Heart left ventricle (tissue), 16 donors: ENCODE results near the gene CLEC18A. TPM values are rescaled to one million over a fixed set of nuclear protein-coding genes. Genes with fewer than 3 reads are reported as not detected.

Experiments used
- ATAC-seq, 4 donors: fragments of 200-7000 bp; cut with Tn5 transposase; one replicate each; pipeline ENCODE4 v1.9.1; 2020 to 2022; ENCODE audit warnings: moderate library complexity in 4 of 4, mild to moderate bottlenecking in 3 of 4, moderate number of reproducible peaks in 1 of 4
- DNase-seq, 5 donors: peaks; one replicate each; pipeline ENCODE4 v3.0.0-alpha.2; 2020
- H3K27ac ChIP-seq, 12 donors: fragments of 200-600 bp; sonication (generic) in 4 of 12; one replicate each; pipeline versions ENCODE4 v1.5.0 to v1.8.0; 2016 to 2022; ENCODE audit warnings: mild to moderate bottlenecking in 2 of 12
- H3K27me3 ChIP-seq, 9 donors: fragments of 200-600 bp; sonication (generic) in 2 of 9; one replicate each; pipeline versions ENCODE4 v1.5.1 to v1.8.0; 2016 to 2022; ENCODE audit warnings: mild to moderate bottlenecking in 3 of 9
- H3K36me3 ChIP-seq, 9 donors: fragments of 200-600 bp; sonication (generic) in 2 of 9; one replicate each; pipeline versions ENCODE4 v1.5.0 to v1.8.0; 2018 to 2022; ENCODE audit warnings: mild to moderate bottlenecking in 2 of 9
- H3K4me1 ChIP-seq, 12 donors: fragments of 200-600 bp; sonication (generic) in 4 of 12; one replicate each; pipeline versions ENCODE4 v1.5.0 to v1.8.0; 2016 to 2022; ENCODE audit warnings: mild to moderate bottlenecking in 3 of 12
- H3K4me3 ChIP-seq, 12 donors: fragments of 200-600 bp; sonication (generic) in 4 of 12; one replicate each; pipeline versions ENCODE4 v1.5.0 to v1.8.0; 2017 to 2022; ENCODE audit warnings: mild to moderate bottlenecking in 9 of 12, moderate library complexity in 4 of 12
- H3K9me3 ChIP-seq, 12 donors: fragments of 200-600 bp; sonication (generic) in 4 of 12; one replicate each; pipeline versions ENCODE4 v1.5.0 to v1.8.0; 2016 to 2022; ENCODE audit warnings: mild to moderate bottlenecking in 1 of 12
- POLR2A ChIP-seq, 2 donors: fragments of 450-650 bp; IDR thresholded peaks; one replicate each; pipeline ENCODE4 v1.6.1; 2017; ENCODE audit warnings: antibody characterized with exemption in 2 of 2, mild to moderate bottlenecking in 2 of 2, moderate library complexity in 2 of 2
- WGBS, 4 donors: extraction: QIAGEN DNeasy Blood & Tissue Kit in 2 of 4; methylation state at CpG; one replicate each; pipeline versions ENCODE4 v1.1.5 to v1.1.7; 2013 to 2018; 5-methylcytosine and 5-hydroxymethylcytosine counted together
- intact Hi-C, 10 donors: fragments of 100-400 bp; cut with DNase I; formaldehyde crosslinking; loops; one replicate each; pipeline versions ENCODE4 v1.11.1 to v1.14.2; 2022
- polyA plus RNA-seq, 2 donors: library from polyadenylated mRNA; stranded (reverse); fragments of 200-250 nt; gene quantifications; one replicate each; pipeline ENCODE4 v1.2.3, GENCODE V29; 2013
- total RNA-seq, 9 donors: library from RNA; depleted of rRNA in 2 of 9; stranded (reverse); fragments of >200 nt in 2 of 9; fragmentation: NEBNext Ultra II Directional in 3 of 9; extraction: Animal tissue kit (Norgen Biotek cat#: 25700) in 3 of 9; gene quantifications; one replicate each; pipeline versions ENCODE4 v1.1.0 to v1.2.4, GENCODE V29; 2016 to 2023
- TF ChIP-seq, protein P1 (sequence below), 12 donors: fragments of 200-600 bp; sonication (generic) in 4 of 12; IDR thresholded peaks; one replicate each; pipeline versions ENCODE4 v1.5.0 to v1.8.0; 2018 to 2022; ENCODE audit warnings: antibody characterized with exemption in 12 of 12, mild to moderate bottlenecking in 5 of 12
- donor health status: ischemic (EF 13 %, LVEDD 7.1; RV severe dilation, severe dysfunction).
- donor health status: healthy with polysubstance abuse.
- donor health status: DM: no; HTN: yes; CAD: no.
- donor health status: DM: no; HTN: no; CAD: no.
- donor health status: ischemic (EF 25% LVEDD 6.9; RV normal size, moderate dysfunction).
- donor health status: ischemic (EF 25% LVEDD 5.7; RV mildly dilated, moderate dysfunction).
- donor health status: healthy.
- donor health status: DM: yes; HTN: yes; CAD: no.
- donor health status: ischemic (EF 35%, LVEDD 5.7; RV mildly dilated, moderate dysfunction).
- donor health status: nonischemic (EF 11% LVEDD 7.7; RV severe dilation, severe dysfunction).
- donor health status: DM: yes; HTN: yes; CAD: no.
- donor health status: PGD.
- donor health status: ischemic (EF 29% LVEDD 5.4; RV normal size, mild dysfunction).
- donor health status: nonischemic (EF 23%, LVEDD 6.1; RV moderate dilation, normal function).

The CLEC18A gene
- total and polyA plus RNA-seq, 11 donors = 0.08 to 1.1 (median 0.13) TPM; not detected in 5

DNA sequence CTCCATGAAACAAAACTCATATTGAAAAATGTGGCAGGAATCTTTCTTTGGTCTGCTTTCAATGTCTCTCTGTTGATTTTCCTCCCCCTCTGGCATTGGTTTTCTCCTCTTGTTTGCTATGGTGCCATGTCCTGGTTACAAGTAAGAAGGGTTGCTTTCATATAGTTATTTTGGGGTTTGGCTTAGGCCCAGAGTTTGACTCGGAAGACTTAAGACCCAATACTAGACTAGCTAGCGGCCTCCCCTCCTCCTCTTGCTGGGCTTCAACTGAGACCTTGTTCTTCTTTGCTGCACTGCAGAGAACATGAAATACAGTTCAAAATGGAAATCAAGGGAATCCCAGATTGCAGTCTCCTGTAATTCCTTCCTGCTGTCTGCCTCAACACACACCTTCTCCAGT is 30.0 kb upstream of the CLEC18A start:
- intact Hi-C loops = loop anchor here in 2 of 10 donors (10.0 kb wide), 1 partner anchor 56 kb away; no protein-coding TSS in a partner anchor
- DNase-seq = no peak
- ATAC-seq = no peak
- TF ChIP-seq, protein P1, sequence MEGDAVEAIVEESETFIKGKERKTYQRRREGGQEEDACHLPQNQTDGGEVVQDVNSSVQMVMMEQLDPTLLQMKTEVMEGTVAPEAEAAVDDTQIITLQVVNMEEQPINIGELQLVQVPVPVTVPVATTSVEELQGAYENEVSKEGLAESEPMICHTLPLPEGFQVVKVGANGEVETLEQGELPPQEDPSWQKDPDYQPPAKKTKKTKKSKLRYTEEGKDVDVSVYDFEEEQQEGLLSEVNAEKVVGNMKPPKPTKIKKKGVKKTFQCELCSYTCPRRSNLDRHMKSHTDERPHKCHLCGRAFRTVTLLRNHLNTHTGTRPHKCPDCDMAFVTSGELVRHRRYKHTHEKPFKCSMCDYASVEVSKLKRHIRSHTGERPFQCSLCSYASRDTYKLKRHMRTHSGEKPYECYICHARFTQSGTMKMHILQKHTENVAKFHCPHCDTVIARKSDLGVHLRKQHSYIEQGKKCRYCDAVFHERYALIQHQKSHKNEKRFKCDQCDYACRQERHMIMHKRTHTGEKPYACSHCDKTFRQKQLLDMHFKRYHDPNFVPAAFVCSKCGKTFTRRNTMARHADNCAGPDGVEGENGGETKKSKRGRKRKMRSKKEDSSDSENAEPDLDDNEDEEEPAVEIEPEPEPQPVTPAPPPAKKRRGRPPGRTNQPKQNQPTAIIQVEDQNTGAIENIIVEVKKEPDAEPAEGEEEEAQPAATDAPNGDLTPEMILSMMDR (IDR thresholded peaks at IDR 0.05) = no peak
- no peak for TF ChIP-seq POLR2A (IDR thresholded peaks at IDR 0.05)
- Histone ChIP-seq H3K4me3 (no peak overlapping the region), H3K27ac (peak overlapping the region in 2 of 12 donors; percentile 1 to 17), H3K4me1 (peaks cover 5 to 42% (median 16%) of the 10 kb centered on the region in 12 donors), H3K9me3 (no peaks in the 10 kb centered on the region), H3K36me3 (peaks cover 0 to 27% (median 0%) of the 10 kb centered on the region in 9 donors), H3K27me3 (no peaks in the 10 kb centered on the region)
- 51 to 67% (median 57%) methylated on average over 2 of the region's 2 CpGs for WGBS, 4 donors

DNA sequence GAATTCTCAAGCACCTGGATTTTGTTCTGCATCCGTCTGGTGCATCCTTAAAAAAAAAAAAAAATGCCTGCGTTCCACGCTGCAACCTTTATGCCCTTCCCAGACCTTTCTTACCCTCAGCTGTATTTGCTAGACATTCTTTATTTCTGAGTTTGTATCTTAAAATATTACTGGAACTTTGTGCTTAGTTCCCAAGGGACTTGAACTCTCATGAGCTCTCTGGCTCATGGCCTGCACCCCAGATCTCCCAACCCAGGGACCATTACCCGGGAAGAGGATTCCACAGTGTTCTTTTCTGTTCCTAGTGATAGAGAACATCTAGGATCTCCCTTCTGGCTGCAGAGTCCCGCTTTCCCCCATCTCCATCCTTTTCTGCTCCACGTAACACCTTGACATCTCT is 28.9 kb upstream of the CLEC18A start:
- ATAC-seq (no peak), DNase-seq (no peak)
- TF ChIP-seq, protein P1 (IDR thresholded peaks at IDR 0.05) = no peak
- no peak for TF ChIP-seq POLR2A (IDR thresholded peaks at IDR 0.05)
- Histone ChIP-seq H3K27ac (peak overlapping the region in 1 of 12 donors; percentile 11), H3K36me3 (peaks cover 0 to 28% (median 0%) of the 10 kb centered on the region in 9 donors), H3K4me3 (no peak overlapping the region), H3K27me3 (no peaks in the 10 kb centered on the region), H3K4me1 (peaks cover 5 to 51% (median 25%) of the 10 kb centered on the region in 12 donors), H3K9me3 (no peaks in the 10 kb centered on the region)
- WGBS, 4 donors = 84 to 89% (median 87%) methylated on average over 6 of the region's 6 CpGs
- intact Hi-C loops = loop anchor here in 2 of 10 donors (10.0 kb wide), 1 partner anchor 57 kb away; no protein-coding TSS in a partner anchor

DNA sequence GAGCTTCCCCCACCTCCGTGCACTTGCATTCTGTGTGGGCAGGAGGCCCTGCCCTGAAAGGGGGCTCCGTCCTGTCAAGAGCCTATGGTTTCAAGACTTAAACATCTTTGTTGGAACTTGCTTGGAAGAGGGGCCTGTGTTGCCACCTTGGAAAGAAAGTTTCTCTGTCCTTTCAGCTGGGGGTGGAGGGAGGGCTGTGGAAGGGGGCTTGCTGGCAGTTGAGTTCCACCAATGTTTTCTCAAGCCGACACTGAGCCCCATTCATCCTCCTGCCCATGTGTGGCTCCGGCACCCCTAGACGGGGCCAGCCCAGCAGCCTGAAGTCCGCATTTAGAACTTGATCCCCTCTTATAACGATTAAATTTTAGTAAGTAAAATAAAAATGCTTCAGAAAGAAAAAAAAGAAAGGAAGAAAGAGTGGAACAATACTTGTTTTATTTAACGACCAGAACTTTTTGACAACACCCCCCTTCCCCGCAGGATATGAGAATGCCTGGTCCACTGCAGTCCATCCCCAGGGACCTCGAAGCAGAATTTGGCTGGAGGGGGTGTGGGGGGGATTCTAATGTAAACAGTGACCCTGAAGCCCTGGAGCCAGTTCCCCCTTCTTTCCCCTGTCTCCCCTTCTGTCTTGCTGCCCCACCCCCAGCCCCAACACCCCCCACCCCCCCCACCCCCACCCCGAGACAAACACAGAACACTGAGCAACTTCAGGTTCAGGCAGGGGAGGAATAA is 26.9 kb upstream of the CLEC18A start:
- no peak for TF ChIP-seq POLR2A (IDR thresholded peaks at IDR 0.05)
- TF ChIP-seq, protein P1 (IDR thresholded peaks at IDR 0.05) = no peak
- H3K4me3 ChIP-seq = peak overlapping the region in 2 of 12 donors; percentile 59 to 61
- no peak for DNase-seq
- ATAC-seq = no peak
- intact Hi-C loops = loop anchor here in 3 of 10 donors (1.0 to 10.0 kb wide), 2 partner anchors 59 to 63 kb away; no protein-coding TSS in a partner anchor
- peaks cover 5 to 65% (median 35%) of the 10 kb centered on the region in 12 donors for H3K4me1 ChIP-seq
- H3K9me3 ChIP-seq = no peaks in the 10 kb centered on the region
- 60 to 70% (median 62%) methylated on average over 10 to 11 of the region's 11 CpGs for WGBS, 4 donors
- peak overlapping the region in 11 of 12 donors; percentile 35 to 92 (median 82) for H3K27ac ChIP-seq
- H3K36me3 ChIP-seq = peaks cover 0 to 32% (median under 1%) of the 10 kb centered on the region in 9 donors
- H3K27me3 ChIP-seq = no peaks in the 10 kb centered on the region

DNA sequence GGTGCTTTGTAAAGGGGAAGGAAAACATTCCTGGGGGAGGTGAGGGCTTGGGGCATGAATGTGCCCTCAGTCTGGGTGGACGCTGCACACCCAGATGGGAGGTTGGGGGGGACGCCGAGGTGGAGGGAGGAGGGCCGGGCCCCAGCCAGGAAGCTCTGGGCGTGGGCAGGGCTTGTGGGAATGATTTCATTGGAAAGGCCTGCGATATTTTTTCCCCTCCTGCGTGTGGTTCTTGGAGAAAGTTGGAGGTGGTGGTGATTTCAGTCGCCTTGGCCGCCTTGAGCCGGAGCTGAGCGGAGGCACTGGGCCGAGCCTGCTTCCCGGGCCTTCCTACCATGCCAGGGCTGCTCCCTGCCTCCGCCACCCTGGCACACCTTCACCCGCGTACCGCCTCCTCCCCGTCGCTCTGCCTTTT is 26.4 kb upstream of the CLEC18A start:
- Histone ChIP-seq H3K4me3 (peak overlapping the region in 10 of 12 donors; percentile 36 to 61 (median 47)), H3K36me3 (peaks cover 0 to 38% (median 6%) of the 10 kb centered on the region in 9 donors), H3K4me1 (peaks cover 5 to 71% (median 37%) of the 10 kb centered on the region in 12 donors), H3K27me3 (no peaks in the 10 kb centered on the region), H3K9me3 (no peaks in the 10 kb centered on the region), H3K27ac (peak overlapping the region; percentile 76 to 92 (median 82))
- TF ChIP-seq, protein P1 (IDR thresholded peaks at IDR 0.05) = no peak
- peak in 1 of 2 donors; percentile 69 for TF ChIP-seq POLR2A (IDR thresholded peaks at IDR 0.05)
- 36 to 65% (median 56%) methylated on average over 19 of the region's 19 CpGs for WGBS, 4 donors
- DNase-seq = peak; percentile 74 to 83 (median 81)
- intact Hi-C loops = loop anchor here in 4 of 10 donors (1.0 to 10.0 kb wide), 4 partner anchors 60 to 127 kb away; no protein-coding TSS in a partner anchor
- ATAC-seq = peak; percentile 56 to 85 (median 82)
